ENCODE measurements around the gene MCHR1. TPM values are rescaled to one million over a fixed set of nuclear protein-coding genes. Genes with fewer than 3 reads are reported as not detected.

MCHR1 gene
- total RNA-seq, 4 donors from 2014 or later: not detected

GRCh38 chr22:40703736-40704135 is 24.5 kb downstream of the MCHR1 start:
- H3K27me3 ChIP-seq: no peaks in the 10 kb centered on the region
- no peak for TF ChIP-seq CTCF (IDR thresholded peaks at IDR 0.05)
- TF ChIP-seq POLR2A (IDR thresholded peaks at IDR 0.05): no peak
- DNase-seq: no peak
- no peak overlapping the region for H3K4me3 ChIP-seq
- H3K36me3 ChIP-seq: no peaks in the 10 kb centered on the region
- no peaks in the 10 kb centered on the region for H3K4me1 ChIP-seq
- no peak overlapping the region for H3K27ac ChIP-seq
- H3K9me3 ChIP-seq: peaks cover 0 to 6% (median 0%) of the 10 kb centered on the region in 4 donors

- no peaks in the 10 kb centered on the region for H3K27me3 ChIP-seq
- H3K4me3 ChIP-seq: no peak overlapping the region
- H3K9me3 ChIP-seq: peaks cover 0 to 6% (median 0%) of the 10 kb centered on the region in 4 donors
- H3K36me3 ChIP-seq: no peaks in the 10 kb centered on the region
- no peak for DNase-seq
- TF ChIP-seq CTCF (IDR thresholded peaks at IDR 0.05) (no peak), POLR2A (IDR thresholded peaks at IDR 0.05) (no peak)
- H3K4me1 ChIP-seq: peaks cover 0 to 6% (median 0%) of the 10 kb centered on the region in 4 donors
- no peak overlapping the region for H3K27ac ChIP-seq
Observed at GRCh38 chr22:40705918-40706682, 26.8 kb downstream of the MCHR1 start.

- peaks cover 0 to 6% (median 0%) of the 10 kb centered on the region in 4 donors for H3K9me3 ChIP-seq
- H3K36me3 ChIP-seq: no peaks in the 10 kb centered on the region
- H3K27ac ChIP-seq: no peak overlapping the region
- TF ChIP-seq POLR2A (IDR thresholded peaks at IDR 0.05) (no peak), CTCF (IDR thresholded peaks at IDR 0.05) (no peak)
- H3K4me1 ChIP-seq: peaks cover 0 to 11% (median 0%) of the 10 kb centered on the region in 4 donors
- H3K27me3 ChIP-seq: no peaks in the 10 kb centered on the region
- DNase-seq: no peak
- H3K4me3 ChIP-seq: no peak overlapping the region
Observed at GRCh38 chr22:40707154-40707553, 27.9 kb downstream of the MCHR1 start.

GRCh38 chr22:40708177-40708576 is 28.9 kb downstream of the MCHR1 start:
- TF ChIP-seq CTCF (IDR thresholded peaks at IDR 0.05) (no peak), POLR2A (IDR thresholded peaks at IDR 0.05) (no peak)
- Histone ChIP-seq H3K4me1 (peaks cover 0 to 11% (median 0%) of the 10 kb centered on the region in 4 donors), H3K36me3 (no peaks in the 10 kb centered on the region), H3K4me3 (no peak overlapping the region), H3K27ac (no peak overlapping the region), H3K27me3 (no peaks in the 10 kb centered on the region), H3K9me3 (peaks cover 0 to 6% (median 0%) of the 10 kb centered on the region in 4 donors)
- DNase-seq: no peak

GRCh38 chr22:40709752-40710413 is 30.6 kb downstream of the MCHR1 start:
- no peak for DNase-seq
- H3K4me1 ChIP-seq: peaks cover 0 to 11% (median 0%) of the 10 kb centered on the region in 4 donors
- no peaks in the 10 kb centered on the region for H3K27me3 ChIP-seq
- TF ChIP-seq CTCF (IDR thresholded peaks at IDR 0.05) (no peak), POLR2A (IDR thresholded peaks at IDR 0.05) (no peak)
- H3K4me3 ChIP-seq: no peak overlapping the region
- no peaks in the 10 kb centered on the region for H3K36me3 ChIP-seq
- H3K9me3 ChIP-seq: peaks cover 0 to 6% (median 0%) of the 10 kb centered on the region in 4 donors
- peak overlapping the region in 2 of 4 donors; percentile 62 for H3K27ac ChIP-seq

All from Peyer's patch (tissue), 4 donors.